Panc1 (cell line): ENCODE measurements around the gene CALCA. TPM values are rescaled to one million over a fixed set of nuclear protein-coding genes. Genes with fewer than 3 reads are reported as not detected.

Experiments used
- ATAC-seq: fragments of 200-7000 bp; cut with Tn5 transposase; 2 replicates; pipeline ENCODE4 v1.9.1; 2020; ENCODE audit warnings: mild to moderate bottlenecking, moderate library complexity
- BruUV-seq: library from RNA; stranded (reverse); fragments of 400-500 nt; replicated peaks from 2 replicates; lab custom pipeline; 2021; lab: Mats Ljungman, UMichigan
- CTCF ChIA-PET: fragments of 300-600 bp; sonication (Branson Sonifier 250); formaldehyde crosslinking; loops from one replicate; lab custom pipeline; 2022; ENCODE audit warnings: antibody characterized with exemption; lab: Charles Lee
- POLR2A ChIA-PET: fragments of 300-600 bp; sonication (Branson Sonifier 250); formaldehyde crosslinking; loops from one replicate; lab custom pipeline; 2022; ENCODE audit warnings: antibody characterized with exemption; lab: Charles Lee
- DNase-seq: peaks from one replicate; pipeline ENCODE4 v3.0.0-alpha.2; 2010; ENCODE audit warnings: low read depth, low spot score
- H3K27ac ChIP-seq: 2 replicates; pipeline ENCODE4 v1.5.1; 2011; ENCODE audit warnings: mild to moderate bottlenecking, low read length, inconsistent platforms
- H3K27me3 ChIP-seq: fragments of 200-500 bp; sonication (Bioruptor generic); 2 replicates; pipeline ENCODE4 v1.6.0; 2014; ENCODE audit warnings: low read length, inconsistent platforms; ENCODE audit not compliant: control insufficient read depth, insufficient read depth
- H3K36me3 ChIP-seq: fragments of 200-500 bp; sonication (Bioruptor generic); 2 replicates; pipeline ENCODE4 v1.5.1; 2014; ENCODE audit warnings: inconsistent platforms, mild to moderate bottlenecking, low read length, moderate library complexity; ENCODE audit not compliant: control insufficient read depth, insufficient read depth
- H3K4me1 ChIP-seq: 2 replicates; pipeline ENCODE4 v1.5.1; 2011; ENCODE audit warnings: inconsistent platforms, mild to moderate bottlenecking, low read length, moderate library complexity; ENCODE audit not compliant: control insufficient read depth, insufficient read depth
- H3K4me3 ChIP-seq, 2 experiments: 2 replicates each; pipeline ENCODE4 v1.5.1; 2011 to 2012; ENCODE audit warnings: low read depth in 2 of 2, low read length in 2 of 2, mild to moderate bottlenecking in 2 of 2, inconsistent platforms in 1 of 2, moderate library complexity in 1 of 2
- H3K9me3 ChIP-seq: fragments of 200-500 bp; sonication (Bioruptor generic); 2 replicates; pipeline ENCODE4 v1.5.1; 2014; ENCODE audit warnings: low read depth, mild to moderate bottlenecking, inconsistent platforms, low read length, moderate library complexity; ENCODE audit not compliant: control insufficient read depth, insufficient read depth
- CTCF ChIP-seq: fragments of 450-650 bp; IDR thresholded peaks from 2 replicates; pipeline ENCODE4 v1.5.1; 2017; ENCODE audit warnings: mild to moderate bottlenecking
- POLR2AphosphoS5 ChIP-seq: IDR thresholded peaks from 2 replicates; pipeline ENCODE4 v1.6.1; 2012; ENCODE audit warnings: mild to moderate bottlenecking, low read depth, low read length, moderate library complexity
- REST ChIP-seq, 2 experiments: IDR thresholded peaks; 2 replicates each; pipeline ENCODE4 v1.6.1; 2011 to 2012; ENCODE audit warnings: low read depth in 2 of 2, control low read depth in 1 of 2, low read length in 1 of 2, mild to moderate bottlenecking in 1 of 2, moderate library complexity in 1 of 2; ENCODE audit not compliant: insufficient read depth in 1 of 2
- SIN3A ChIP-seq: IDR thresholded peaks from 2 replicates; pipeline ENCODE4 v1.6.1; 2012; ENCODE audit warnings: low read depth, mild to moderate bottlenecking, low read length, moderate library complexity, borderline replicate concordance; ENCODE audit not compliant: insufficient read depth
- TCF7L2 ChIP-seq: IDR thresholded peaks from 2 replicates; pipeline ENCODE4 v1.6.1; 2011; ENCODE audit warnings: mild to moderate bottlenecking, low read depth, low read length, inconsistent platforms
- in situ Hi-C: cut with HindIII; loops from 2 replicates; pipeline ENCODE4 v1.10.0; 2016; ENCODE audit warnings: low sequenced_read_pairs, low pct_unique_long_range_greater_than_20kb
- intact Hi-C: fragments of 100-400 bp; cut with micrococcal nuclease; formaldehyde crosslinking; loops from one replicate; pipeline ENCODE4 v1.10.0; 2022; ENCODE audit not compliant: unreplicated experiment
- total RNA-seq: library from RNA; stranded (reverse); gene quantifications from one replicate; pipeline ENCODE4 v1.2.1, GENCODE V29; 2021; ENCODE audit not compliant: unreplicated experiment

Gene CALCA
- total RNA-seq, 1 experiment from 2014 or later: not detected

GRCh38 chr11:14980854-14981253, 8.7 kb upstream of the CALCA start:
- CTCF ChIA-PET: no interaction called here
- Histone ChIP-seq H3K4me1 (no peaks in the 10 kb centered on the region), H3K27ac (no peak overlapping the region), H3K27me3 (peaks cover 8% of the 10 kb centered on the region), H3K36me3 (no peaks in the 10 kb centered on the region), H3K4me3 (no peak overlapping the region), H3K9me3 (no peaks in the 10 kb centered on the region)
- POLR2A ChIA-PET: no interaction called here
- TF ChIP-seq SIN3A (no peak), TCF7L2 (no peak), REST (IDR thresholded peaks at IDR 0.05; ENCODE audit: insufficient read depth in 1 of 2, low read depth in 2 of 2, low read length in 1 of 2) (no peak), POLR2AphosphoS5 (no peak)
- ATAC-seq (no peak), DNase-seq (no peak)
- no TSS peak for BruUV-seq
- intact Hi-C loops: no loop called here
- in situ Hi-C loops: no loop called here

GRCh38 chr11:14977101-14977880, 5.1 kb upstream of the CALCA start:
- H3K9me3 ChIP-seq: no peaks in the 10 kb centered on the region
- in situ Hi-C loops (no loop called here), intact Hi-C loops (no loop called here)
- H3K27me3 ChIP-seq: peaks cover 32% of the 10 kb centered on the region
- peaks cover 8% of the 10 kb centered on the region; the same call in 1 of the 2 replicates for H3K4me1 ChIP-seq
- DNase-seq (no peak), ATAC-seq (no peak)
- TF ChIP-seq SIN3A (no peak), POLR2AphosphoS5 (no peak), REST (IDR thresholded peaks at IDR 0.05; ENCODE audit: insufficient read depth in 1 of 2, low read depth in 2 of 2, low read length in 1 of 2) (no peak), TCF7L2 (no peak), CTCF (no peak)
- H3K27ac ChIP-seq: no peak overlapping the region
- BruUV-seq: no TSS peak
- ChIA-PET CTCF (no interaction called here), POLR2A (no interaction called here)
- no peak overlapping the region for H3K4me3 ChIP-seq
- H3K36me3 ChIP-seq: no peaks in the 10 kb centered on the region
